H1 (cell line): ENCODE data around the gene UGT2B17. TPM values are rescaled to one million over a fixed set of nuclear protein-coding genes. Genes with fewer than 3 reads are reported as not detected.

Experiments
- CTCF ChIA-PET: fragments of 300-600 bp; sonication (Branson Sonifier 250); formaldehyde crosslinking; loops from one replicate; lab custom pipeline; 2021; ENCODE audit not compliant: partially characterized antibody; lab: Charles Lee
- POLR2A ChIA-PET: fragments of 300-600 bp; sonication (Branson Sonifier 250); formaldehyde crosslinking; loops from one replicate; lab custom pipeline; 2021; ENCODE audit warnings: inconsistent platforms; ENCODE audit not compliant: partially characterized antibody; lab: Charles Lee
- DNase-seq, 2 experiments: peaks; one replicate each; pipeline versions ENCODE4 v3.0.0 to v3.0.0-alpha.2; 2010 to 2022; ENCODE audit warnings: low spot score in 2 of 2, low read depth in 1 of 2, mixed read lengths in 1 of 2
- FAIRE-seq: peaks from 2 replicates; lab custom pipeline; 2011; peaks lifted over from hg19 to GRCh38; lab: Jason Lieb, UNC
- H2AFZ ChIP-seq: 2 replicates; pipeline ENCODE4 v1.8.1; 2012; ENCODE audit warnings: low read length, inconsistent platforms
- H2AK5ac ChIP-seq: 2 replicates; pipeline ENCODE4 v1.6.1; 2013; ENCODE audit warnings: low read depth, low read length
- H2BK120ac ChIP-seq: replicated peaks from 2 replicates; pipeline ENCODE3; 2013; ENCODE audit warnings: low read depth, low read length, inconsistent platforms
- H2BK12ac ChIP-seq: 2 replicates; pipeline ENCODE4 v1.6.1; 2013; ENCODE audit warnings: low read depth, low read length
- H2BK15ac ChIP-seq: 2 replicates; pipeline ENCODE4 v1.6.1; 2013; ENCODE audit warnings: low read length
- H2BK20ac ChIP-seq: 2 replicates; pipeline ENCODE4 v1.6.1; 2013; ENCODE audit warnings: low read length
- H2BK5ac ChIP-seq: 2 replicates; pipeline ENCODE4 v1.6.1; 2013; ENCODE audit warnings: low read depth, low read length
- H3K14ac ChIP-seq: 2 replicates; pipeline ENCODE4 v1.6.1; 2013; ENCODE audit warnings: inconsistent platforms; ENCODE audit not compliant: insufficient read length
- H3K18ac ChIP-seq: 2 replicates; pipeline ENCODE4 v1.6.1; 2013; ENCODE audit warnings: low read length; ENCODE audit errors: extremely low read depth
- H3K23ac ChIP-seq: 2 replicates; pipeline ENCODE4 v1.6.1; 2013; ENCODE audit warnings: inconsistent platforms; ENCODE audit not compliant: insufficient read length
- H3K23me2 ChIP-seq: 2 replicates; pipeline ENCODE4 v1.6.1; 2013; ENCODE audit warnings: low read depth, low read length
- H3K27ac ChIP-seq: 2 replicates; pipeline ENCODE4 v1.6.1; 2011; ENCODE audit warnings: low read depth, low read length, inconsistent platforms
- H3K27me3 ChIP-seq, 4 experiments: replicated peaks in 1 of 4; 1 replicate in 1 of 4; 2 replicates in 3 of 4; pipeline versions ENCODE4 v1.6.1 to v1.8.1; 2011 to 2013; ENCODE audit warnings: low read length in 3 of 4, mild to moderate bottlenecking in 3 of 4, inconsistent platforms in 2 of 4, mixed read lengths in 2 of 4, moderate library complexity in 1 of 4; ENCODE audit not compliant: control insufficient read depth in 3 of 4, insufficient read depth in 3 of 4; ENCODE audit errors: extremely low read depth in 1 of 4
- H3K36me3 ChIP-seq, 4 experiments: 2 replicates each; pipeline versions ENCODE4 v1.6.1 to v1.8.1; 2011 to 2013; ENCODE audit warnings: mild to moderate bottlenecking in 4 of 4, low read length in 3 of 4, moderate library complexity in 2 of 4, control low read depth in 1 of 4, inconsistent platforms in 1 of 4; ENCODE audit not compliant: insufficient read depth in 4 of 4, control insufficient read depth in 2 of 4
- H3K4ac ChIP-seq: replicated peaks from 2 replicates; pipeline ENCODE3; 2013; ENCODE audit warnings: low read length, low read depth, mixed read lengths, inconsistent platforms; ENCODE audit not compliant: insufficient read length
- H3K4me1 ChIP-seq, 4 experiments: replicated peaks in 1 of 4; 1 replicate in 1 of 4; 2 replicates in 3 of 4; pipeline versions ENCODE4 v1.6.1 to v1.8.1; 2011 to 2013; ENCODE audit warnings: low read length in 3 of 4, inconsistent platforms in 2 of 4, mixed read lengths in 1 of 4; ENCODE audit not compliant: insufficient read depth in 4 of 4, control insufficient read depth in 3 of 4
- H3K4me2 ChIP-seq, 2 experiments: 2 replicates each; pipeline versions ENCODE4 v1.6.1 to v1.8.1; 2011 to 2013; ENCODE audit warnings: low read depth in 2 of 2, low read length in 2 of 2, control low read depth in 1 of 2, inconsistent platforms in 1 of 2, mild to moderate bottlenecking in 1 of 2; ENCODE audit not compliant: insufficient read depth in 1 of 2
- H3K4me3 ChIP-seq, 4 experiments: fragments of 200-600, 300-600 bp in 1 of 4; sonication (generic), shearing (Covaris generic), sonication (Bioruptor Twin) in 1 of 4; 2 replicates each; pipeline versions ENCODE4 v1.5.1 to v1.8.1; 2011 to 2016; ENCODE audit warnings: low read length in 4 of 4, low read depth in 3 of 4, control low read depth in 2 of 4, inconsistent platforms in 2 of 4, mild to moderate bottlenecking in 2 of 4, mixed read lengths in 1 of 4, moderate library complexity in 1 of 4; ENCODE audit not compliant: insufficient read depth in 2 of 4; ENCODE audit errors: extremely low read depth in 1 of 4
- H3K56ac ChIP-seq: replicated peaks from 2 replicates; pipeline ENCODE3; 2013; ENCODE audit warnings: low read depth, mild to moderate bottlenecking, mixed read lengths, low read length, inconsistent platforms; ENCODE audit not compliant: insufficient read length
- H3K79me1 ChIP-seq: 2 replicates; pipeline ENCODE4 v1.6.1; 2013; ENCODE audit warnings: low read depth, low read length, control low read depth
- H3K79me2 ChIP-seq, 2 experiments: 2 replicates each; pipeline versions ENCODE4 v1.6.1 to v1.8.1; 2012 to 2013; ENCODE audit warnings: low read length in 2 of 2, mild to moderate bottlenecking in 2 of 2, inconsistent platforms in 1 of 2; ENCODE audit not compliant: insufficient read depth in 2 of 2, control insufficient read depth in 1 of 2
- H3K9ac ChIP-seq, 4 experiments: replicated peaks in 1 of 4; 1 replicate in 1 of 4; 2 replicates in 3 of 4; pipeline versions ENCODE4 v1.6.1 to v1.8.1; 2011 to 2013; ENCODE audit warnings: low read depth in 3 of 4, low read length in 3 of 4, control low read depth in 2 of 4, mild to moderate bottlenecking in 2 of 4, moderate library complexity in 2 of 4, inconsistent platforms in 1 of 4; ENCODE audit errors: extremely low read depth in 1 of 4
- H3K9me3 ChIP-seq, 2 experiments: 2 replicates each; pipeline versions ENCODE4 v1.6.1 to v1.8.1; 2012 to 2013; ENCODE audit warnings: mild to moderate bottlenecking in 2 of 2, moderate library complexity in 2 of 2, control low read depth in 1 of 2, inconsistent platforms in 1 of 2, low read depth in 1 of 2, low read length in 1 of 2, mixed read lengths in 1 of 2; ENCODE audit not compliant: insufficient read depth in 2 of 2
- H4K20me1 ChIP-seq, 2 experiments: replicated peaks in 1 of 2; 2 replicates each; pipeline versions ENCODE3 to v1.8.1; 2011 to 2013; ENCODE audit warnings: inconsistent platforms in 2 of 2, low read length in 2 of 2, mild to moderate bottlenecking in 1 of 2; ENCODE audit not compliant: insufficient read depth in 2 of 2, control insufficient read depth in 1 of 2
- H4K5ac ChIP-seq: 2 replicates; pipeline ENCODE4 v1.6.1; 2013; ENCODE audit warnings: low read length, low read depth, mixed read lengths, inconsistent platforms; ENCODE audit not compliant: insufficient read length
- H4K8ac ChIP-seq: 2 replicates; pipeline ENCODE4 v1.8.0; 2013; ENCODE audit warnings: mild to moderate bottlenecking, moderate library complexity, low read length, inconsistent platforms; ENCODE audit not compliant: insufficient read depth; ENCODE audit errors: extremely low read depth
- H4K91ac ChIP-seq: replicated peaks from 2 replicates; pipeline ENCODE3; 2013; ENCODE audit warnings: low read length, mixed read lengths, inconsistent platforms; ENCODE audit not compliant: insufficient read length
- ATF3 ChIP-seq: IDR thresholded peaks from 2 replicates; pipeline ENCODE4 v1.6.1; 2011; ENCODE audit warnings: low read depth, mild to moderate bottlenecking, low read length; ENCODE audit not compliant: insufficient read depth
- CEBPB ChIP-seq: IDR thresholded peaks from 2 replicates; pipeline ENCODE4 v1.6.1; 2012; ENCODE audit warnings: low read depth, low read length
- CHD1 ChIP-seq: IDR thresholded peaks from 2 replicates; pipeline ENCODE4 v1.6.1; 2012; ENCODE audit warnings: low read depth, low read length, improper control_type of control experiment
- E2F6 ChIP-seq: IDR thresholded peaks from 2 replicates; pipeline ENCODE4 v1.6.1; 2012; ENCODE audit warnings: inconsistent platforms
- EZH2 ChIP-seq: fragments of 200-600 bp; sonication (generic); IDR thresholded peaks from 2 replicates; pipeline ENCODE4 v1.7.1; 2012; ENCODE audit warnings: low read depth, mild to moderate bottlenecking, moderate library complexity, low read length, inconsistent platforms; ENCODE audit not compliant: severe bottlenecking
- FOSL1 ChIP-seq: IDR thresholded peaks from 2 replicates; pipeline ENCODE4 v1.6.1; 2011; ENCODE audit warnings: mild to moderate bottlenecking, low read depth, low read length, moderate library complexity; ENCODE audit not compliant: insufficient read depth
- KDM4A ChIP-seq: IDR thresholded peaks from one replicate; pipeline ENCODE4 v1.7.1; 2012; ENCODE audit warnings: low read depth, mild to moderate bottlenecking, moderate library complexity, low read length, inconsistent platforms; ENCODE audit not compliant: severe bottlenecking
- MAFK ChIP-seq: IDR thresholded peaks from 2 replicates; pipeline ENCODE4 v1.6.1; 2012; ENCODE audit warnings: low read depth, mild to moderate bottlenecking, improper control_type of control experiment, low read length
- NANOG ChIP-seq: IDR thresholded peaks from 2 replicates; pipeline ENCODE4 v1.6.1; 2011; ENCODE audit warnings: low read length, low read depth, mild to moderate bottlenecking, inconsistent platforms; ENCODE audit not compliant: insufficient read depth, poor library complexity, severe bottlenecking
- NRF1 ChIP-seq: IDR thresholded peaks from 2 replicates; pipeline ENCODE4 v1.6.1; 2011; ENCODE audit warnings: mild to moderate bottlenecking, low read depth, low read length, improper control_type of control experiment
- TEAD4 ChIP-seq: IDR thresholded peaks from 2 replicates; pipeline ENCODE4 v1.6.1; 2012; ENCODE audit warnings: low read depth, low read length, inconsistent platforms, mixed read lengths
- WGBS, 2 experiments: shearing (Covaris generic) in 1 of 2; methylation state at CpG; one replicate each; pipeline versions ENCODE4 v1.1.6 to v1.1.7; 2013 to 2015; ENCODE audit warnings: low lambda C conversion rate in 2 of 2, mixed read lengths in 2 of 2, inconsistent platforms in 1 of 2, low coverage in 1 of 2, missing lambda C conversion rate in 1 of 2; ENCODE audit not compliant: insufficient replicate concordance in 2 of 2, insufficient coverage in 1 of 2, insufficient read length in 1 of 2; ENCODE audit errors: extremely low coverage in 1 of 2, missing lambda C conversion rate in 1 of 2; 5-methylcytosine and 5-hydroxymethylcytosine counted together
- polyA plus RNA-seq, 7 experiments: library from polyadenylated mRNA; depleted of rRNA in 3 of 7; stranded (reverse) in 5 of 7; unstranded in 2 of 7; fragments of >200 nt in 5 of 7; fragments of 200-250 nt in 2 of 7; gene quantifications; 1 replicate in 5 of 7; 2 replicates in 1 of 7; 4 replicates in 1 of 7; pipeline versions ENCODE4 v1.2.1 to v1.2.3, GENCODE V29; 2011 to 2013; ENCODE audit warnings: missing spikeins in 2 of 7, mixed read lengths in 2 of 7
- total RNA-seq: library from RNA; stranded (reverse); fragmentation: NEBNext Ultra II Directional; extraction: Animal tissue kit (Norgen Biotek cat#: 25700); gene quantifications from 2 replicates; pipeline ENCODE4 v1.2.1, GENCODE V29; 2021

UGT2B17 gene
- total and polyA plus RNA-seq, 2 of the 8 experiments (the other 6 are each of a cell fraction or from before 2014, with no cell fraction given): not detected

GRCh38 chr4:68581383-68582338 is 5.5 kb upstream of the UGT2B17 start:
- TF ChIP-seq KDM4A (no peak), CEBPB (no peak), NRF1 (no peak), TEAD4 (no peak), NANOG (no peak), CHD1 (no peak), MAFK (no peak), FOSL1 (no peak), ATF3 (no peak), E2F6 (no peak), EZH2 (no peak)
- Histone ChIP-seq H2AFZ (no peak overlapping the region), H2BK15ac (no peak overlapping the region), H3K79me2 (no peaks in the 10 kb centered on the region), H3K27me3 (no peaks in the 10 kb centered on the region), H3K4me1 (no peaks in the 10 kb centered on the region), H3K18ac (no peak overlapping the region), H2BK12ac (no peak overlapping the region), H3K4me3 (no peak overlapping the region), H3K23me2 (no peaks in the 10 kb centered on the region), H3K9ac (no peak overlapping the region), H3K14ac (no peak overlapping the region), H3K79me1 (no peaks in the 10 kb centered on the region), H3K23ac (no peak overlapping the region), H2AK5ac (no peak overlapping the region), H3K27ac (no peak overlapping the region), H4K5ac (no peak overlapping the region), H2BK120ac (no peak overlapping the region), H4K20me1 (no peaks in the 10 kb centered on the region), H4K91ac (no peak overlapping the region), H3K9me3 (no peaks in the 10 kb centered on the region), H3K4me2 (no peak overlapping the region), H3K4ac (no peak overlapping the region), H2BK20ac (no peak overlapping the region), H3K56ac (no peak overlapping the region), H2BK5ac (no peak overlapping the region), H3K36me3 (no peaks in the 10 kb centered on the region), H4K8ac (no peak overlapping the region)
- ChIA-PET POLR2A (no interaction called here), CTCF (interaction anchor here (0.8 kb wide), 1 partner anchor 10 kb away, joined by 3 read pairs; no protein-coding TSS in a partner anchor)
- FAIRE-seq: no peak
- 91% methylated on average over 5 of the region's 6 CpGs; no CpG with 5 or more reads in 1 of the 2 experiments for WGBS, 2 experiments
- no peak for DNase-seq
